CD14-positive monocyte (primary cell): ENCODE results near the gene VOPP1. TPM values are rescaled to one million over a fixed set of nuclear protein-coding genes. Genes with fewer than 3 reads are reported as not detected.
A peak's percentile ranks its signal among the peaks of the same experiment; 100 is the strongest.

Experiments
- DNase-seq, 3 donors: peaks; one replicate each; pipeline ENCODE4 v3.0.0-alpha.2; 2011 to 2022
- H2AFZ ChIP-seq: 2 replicates; pipeline ENCODE4 v1.6.0; 2012; ENCODE audit warnings: mild to moderate bottlenecking, low read depth, low read length, inconsistent platforms; ENCODE audit not compliant: insufficient read depth, poor library complexity, severe bottlenecking
- H3K27ac ChIP-seq, 2 donors: 1 replicate in 1 of 2; 2 replicates in 1 of 2; pipeline ENCODE4 v1.5.1; 2012 to 2013; ENCODE audit warnings: low read length in 2 of 2, control low read depth in 1 of 2, inconsistent platforms in 1 of 2, low read depth in 1 of 2, mild to moderate bottlenecking in 1 of 2
- H3K27me3 ChIP-seq, 2 donors: one replicate each; pipeline versions ENCODE4 v1.6.0 to v1.6.1; 2011 to 2013; ENCODE audit warnings: low read length in 2 of 2; ENCODE audit not compliant: control insufficient read depth in 2 of 2, insufficient read depth in 2 of 2
- H3K36me3 ChIP-seq, 2 donors: replicated peaks in 1 of 2; 1 replicate in 1 of 2; 2 replicates in 1 of 2; pipeline versions ENCODE4 v1.5.1 to v1.6.1; 2012 to 2013; ENCODE audit warnings: low read length in 2 of 2, control low read depth in 1 of 2, inconsistent platforms in 1 of 2, mild to moderate bottlenecking in 1 of 2; ENCODE audit not compliant: insufficient read depth in 2 of 2, control insufficient read depth in 1 of 2
- H3K4me1 ChIP-seq, 2 donors: 1 replicate in 1 of 2; 2 replicates in 1 of 2; pipeline versions ENCODE4 v1.5.1 to v1.6.1; 2012 to 2013; ENCODE audit warnings: low read length in 2 of 2, control low read depth in 1 of 2, inconsistent platforms in 1 of 2, mild to moderate bottlenecking in 1 of 2, moderate library complexity in 1 of 2; ENCODE audit not compliant: insufficient read depth in 2 of 2, control insufficient read depth in 1 of 2
- H3K4me2 ChIP-seq: replicated peaks from 2 replicates; pipeline ENCODE3; 2012; ENCODE audit warnings: low read length, moderate library complexity, mild to moderate bottlenecking; ENCODE audit not compliant: poor library complexity, severe bottlenecking; ENCODE audit errors: extremely low read depth
- H3K4me3 ChIP-seq, 3 experiments: fragments of 200-600 bp in 1 of 3; sonication (generic) in 1 of 3; replicated peaks in 1 of 3; 1 replicate in 2 of 3; 2 replicates in 1 of 3; pipeline ENCODE4 v1.5.1; 2011 to 2013; ENCODE audit warnings: low read length in 3 of 3, mild to moderate bottlenecking in 3 of 3, control low read depth in 2 of 3, low read depth in 2 of 3, inconsistent platforms in 1 of 3, moderate library complexity in 1 of 3
- H3K79me2 ChIP-seq: 2 replicates; pipeline ENCODE4 v1.6.0; 2012; ENCODE audit warnings: mild to moderate bottlenecking, control low read depth, inconsistent platforms, low read length, moderate library complexity; ENCODE audit not compliant: insufficient read depth
- H3K9ac ChIP-seq: 2 replicates; pipeline ENCODE4 v1.6.0; 2017; ENCODE audit warnings: low read length, mild to moderate bottlenecking; ENCODE audit not compliant: insufficient read depth, poor library complexity, severe bottlenecking
- H3K9me3 ChIP-seq, 2 donors: replicated peaks in 1 of 2; 1 replicate in 1 of 2; 2 replicates in 1 of 2; pipeline versions ENCODE4 v1.5.1 to v1.6.1; 2012 to 2013; ENCODE audit warnings: low read length in 2 of 2, control low read depth in 1 of 2; ENCODE audit not compliant: control insufficient read depth in 1 of 2, insufficient read depth in 1 of 2
- H4K20me1 ChIP-seq: 2 replicates; pipeline ENCODE4 v1.6.0; 2012; ENCODE audit warnings: mild to moderate bottlenecking, low read length, control low read depth, moderate library complexity; ENCODE audit not compliant: insufficient read depth
- H3K27ac Mint-ChIP-seq, 7 donors: one replicate each; pipeline ENCODE4 v1.8.0; 2020; ENCODE audit warnings: mild to moderate bottlenecking in 7 of 7, mixed read lengths in 7 of 7, moderate library complexity in 6 of 7, inconsistent platforms in 2 of 7
- H3K27me3 Mint-ChIP-seq, 3 donors: one replicate each; pipeline ENCODE4 v1.8.0; 2021 to 2022; ENCODE audit warnings: low read depth in 3 of 3, mild to moderate bottlenecking in 3 of 3, mixed read lengths in 3 of 3, moderate library complexity in 3 of 3, inconsistent platforms in 1 of 3
- H3K36me3 Mint-ChIP-seq, 2 donors: one replicate each; pipeline ENCODE4 v1.8.0; 2020; ENCODE audit warnings: mixed read lengths in 2 of 2, inconsistent platforms in 1 of 2, mild to moderate bottlenecking in 1 of 2
- H3K4me1 Mint-ChIP-seq: one replicate; pipeline ENCODE4 v1.8.0; 2020; ENCODE audit warnings: mild to moderate bottlenecking, mixed read lengths
- H3K4me3 Mint-ChIP-seq, 2 donors: one replicate each; pipeline ENCODE4 v1.8.0; 2020; ENCODE audit warnings: mild to moderate bottlenecking in 2 of 2, mixed read lengths in 2 of 2, moderate library complexity in 1 of 2
- H3K9me3 Mint-ChIP-seq, 7 donors: one replicate each; pipeline ENCODE4 v1.8.0; 2020 to 2022; ENCODE audit warnings: mixed read lengths in 7 of 7, mild to moderate bottlenecking in 6 of 7, moderate library complexity in 6 of 7, inconsistent platforms in 2 of 7
- WGBS: methylation state at CpG from one replicate; pipeline ENCODE4 v1.1.5; 2013; ENCODE audit warnings: missing lambda C conversion rate; ENCODE audit not compliant: insufficient coverage; 5-methylcytosine and 5-hydroxymethylcytosine counted together
- intact Hi-C, 2 donors: fragments of 100-400 bp; cut with micrococcal nuclease; formaldehyde crosslinking; loops; one replicate each; pipeline versions ENCODE4 v1.15.0 to v1.15.1; 2023
- polyA plus RNA-seq, 3 donors: library from polyadenylated mRNA; depleted of rRNA in 1 of 3; unstranded in 2 of 3; stranded (reverse) in 1 of 3; fragments of 300-500 nt in 2 of 3; fragments of >200 nt in 1 of 3; fragmentation: Illumina TruSeq in 2 of 3; gene quantifications; 1 replicate in 2 of 3; 2 replicates in 1 of 3; pipeline ENCODE4 v1.2.3, GENCODE V29; 2012 to 2021
- TF ChIP-seq, protein P1 (sequence below): fragments of 200-600 bp; IDR thresholded peaks from one replicate; pipeline ENCODE4 v1.8.0; 2022; ENCODE audit warnings: antibody characterized with exemption, mild to moderate bottlenecking

VOPP1 gene
- polyA plus RNA-seq, 3 donors: 16.7 to 22.1 (median 18.0) TPM

DNA sequence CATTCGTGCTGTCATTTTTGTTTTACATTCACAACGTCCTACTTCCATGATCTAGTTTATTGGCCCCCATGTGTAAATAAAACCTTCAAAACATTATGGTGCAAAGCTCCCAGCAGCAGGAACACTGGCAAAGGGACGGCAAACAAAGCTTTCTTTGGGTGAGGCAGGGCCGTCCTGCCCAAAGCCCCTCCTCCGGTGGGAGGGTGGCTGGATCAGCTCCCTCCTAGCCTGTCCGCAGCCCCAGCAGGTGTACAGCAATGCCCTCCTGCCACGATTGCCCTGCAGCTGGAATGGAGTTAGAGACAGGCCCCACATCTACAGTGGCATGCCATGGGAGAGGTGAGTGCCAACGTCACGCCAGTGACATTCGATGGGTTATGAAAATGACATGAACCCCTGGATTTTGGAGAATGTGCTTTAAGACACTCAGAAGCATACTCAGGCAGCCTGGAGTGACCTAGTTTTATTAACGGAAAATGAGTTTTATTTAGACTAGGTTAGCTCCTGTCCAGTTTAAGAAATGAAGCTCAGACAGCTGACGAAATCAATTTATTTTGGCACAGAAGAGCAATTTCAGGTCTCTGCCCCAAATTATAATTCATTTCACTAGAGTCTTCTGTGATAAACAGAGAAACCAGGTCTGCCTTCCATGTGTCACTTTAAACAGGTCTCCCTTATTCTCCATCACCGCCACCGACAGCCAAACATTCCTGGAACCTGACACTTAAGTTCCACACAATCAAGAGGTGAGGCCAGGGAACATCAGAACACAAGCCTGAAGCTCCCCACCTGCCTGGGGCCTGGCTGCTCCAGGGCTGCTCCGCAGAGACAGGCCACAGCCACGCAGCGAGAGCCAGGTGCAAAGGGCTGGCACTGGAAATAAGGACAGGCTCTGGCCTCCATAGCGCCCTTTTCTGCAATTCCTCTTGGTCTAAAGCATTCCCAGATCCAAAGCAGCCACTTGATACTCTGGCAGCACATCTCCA is 50.1 kb downstream of the VOPP1 start:
- Histone ChIP-seq H3K27me3 (no peaks in the 10 kb centered on the region), H3K4me3 (no peak overlapping the region), H3K27ac (no peak overlapping the region), H3K4me1 (peaks cover 4 to 8% of the 10 kb centered on the region in 2 donors), H3K9me3 (no peaks in the 10 kb centered on the region), H3K9ac (no peak overlapping the region), H3K36me3 (peaks cover 24 to 34% of the 10 kb centered on the region in 2 donors), H3K4me2 (no peak overlapping the region), H3K79me2 (peaks cover 23% of the 10 kb centered on the region), H2AFZ (no peak overlapping the region), H4K20me1 (peaks cover 22% of the 10 kb centered on the region)
- 93% methylated on average over 17 of the region's 18 CpGs for WGBS
- Mint-ChIP-seq H3K27me3 (no peaks in the 10 kb centered on the region), H3K4me1 (peaks cover 12% of the 10 kb centered on the region), H3K9me3 (peaks cover 0 to 1% (median 0%) of the 10 kb centered on the region in 7 donors), H3K4me3 (no peak overlapping the region), H3K27ac (peak overlapping the region in 1 of 7 donors; percentile 55), H3K36me3 (peaks cover 34 to 42% of the 10 kb centered on the region in 2 donors)
- TF ChIP-seq, protein P1, sequence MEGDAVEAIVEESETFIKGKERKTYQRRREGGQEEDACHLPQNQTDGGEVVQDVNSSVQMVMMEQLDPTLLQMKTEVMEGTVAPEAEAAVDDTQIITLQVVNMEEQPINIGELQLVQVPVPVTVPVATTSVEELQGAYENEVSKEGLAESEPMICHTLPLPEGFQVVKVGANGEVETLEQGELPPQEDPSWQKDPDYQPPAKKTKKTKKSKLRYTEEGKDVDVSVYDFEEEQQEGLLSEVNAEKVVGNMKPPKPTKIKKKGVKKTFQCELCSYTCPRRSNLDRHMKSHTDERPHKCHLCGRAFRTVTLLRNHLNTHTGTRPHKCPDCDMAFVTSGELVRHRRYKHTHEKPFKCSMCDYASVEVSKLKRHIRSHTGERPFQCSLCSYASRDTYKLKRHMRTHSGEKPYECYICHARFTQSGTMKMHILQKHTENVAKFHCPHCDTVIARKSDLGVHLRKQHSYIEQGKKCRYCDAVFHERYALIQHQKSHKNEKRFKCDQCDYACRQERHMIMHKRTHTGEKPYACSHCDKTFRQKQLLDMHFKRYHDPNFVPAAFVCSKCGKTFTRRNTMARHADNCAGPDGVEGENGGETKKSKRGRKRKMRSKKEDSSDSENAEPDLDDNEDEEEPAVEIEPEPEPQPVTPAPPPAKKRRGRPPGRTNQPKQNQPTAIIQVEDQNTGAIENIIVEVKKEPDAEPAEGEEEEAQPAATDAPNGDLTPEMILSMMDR: no peak
- DNase-seq: no peak
- intact Hi-C loops: no loop called here

DNA sequence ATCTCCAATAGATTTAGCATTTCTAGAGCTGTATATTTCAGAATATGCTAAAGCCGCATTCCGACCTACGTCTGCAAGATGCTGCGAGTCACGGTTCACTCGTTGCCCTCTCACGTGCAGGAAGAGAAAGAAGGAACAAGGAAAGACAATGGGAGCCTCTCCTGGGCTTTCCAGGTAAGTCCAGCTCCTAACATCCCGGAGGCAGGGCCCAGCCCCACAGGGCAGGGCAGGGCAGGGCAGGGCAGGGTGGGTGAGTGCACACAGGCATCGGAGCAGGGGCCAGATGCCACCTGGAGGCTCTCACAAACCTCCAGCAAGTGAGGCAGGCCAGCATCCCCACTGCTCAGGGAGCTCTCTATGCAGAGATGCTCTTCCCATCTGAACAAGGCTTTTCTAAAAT is 50.8 kb downstream of the VOPP1 start:
- no peak overlapping the region for H2AFZ ChIP-seq
- no peaks in the 10 kb centered on the region for H3K27me3 ChIP-seq
- peaks cover 0 to 1% of the 10 kb centered on the region in 2 donors for H3K4me1 ChIP-seq
- H3K4me3 ChIP-seq: no peak overlapping the region
- 96% methylated on average over 9 of the region's 9 CpGs for WGBS
- peaks cover 27 to 36% of the 10 kb centered on the region in 2 donors for H3K36me3 ChIP-seq
- Mint-ChIP-seq H3K4me1 (peaks cover 5% of the 10 kb centered on the region), H3K27me3 (no peaks in the 10 kb centered on the region), H3K4me3 (no peak overlapping the region), H3K9me3 (peaks cover 0 to 1% (median 0%) of the 10 kb centered on the region in 7 donors), H3K36me3 (peaks cover 38 to 45% of the 10 kb centered on the region in 2 donors), H3K27ac (no peak overlapping the region)
- peaks cover 22% of the 10 kb centered on the region for H4K20me1 ChIP-seq
- H3K9me3 ChIP-seq: no peaks in the 10 kb centered on the region
- no peak overlapping the region for H3K27ac ChIP-seq
- TF ChIP-seq, protein P1: no peak
- no peak overlapping the region for H3K9ac ChIP-seq
- peaks cover 23% of the 10 kb centered on the region for H3K79me2 ChIP-seq
- no peak for DNase-seq
- H3K4me2 ChIP-seq: no peak overlapping the region
- intact Hi-C loops: no loop called here
